Inferior parietal cortex (tissue), 1 donor: ENCODE data around the gene PCDH9.
"Not testable (repeated sequence)": the region's sequence is repeated elsewhere in the genome, so short reads cannot be mapped to it uniquely, and the experiment has no call there.

Source experiments
- DNase-seq: peaks from one replicate; pipeline ENCODE4 v3.0.0-alpha.2; 2016; ENCODE audit errors: extremely low spot score

The PCDH9 gene

DNA sequence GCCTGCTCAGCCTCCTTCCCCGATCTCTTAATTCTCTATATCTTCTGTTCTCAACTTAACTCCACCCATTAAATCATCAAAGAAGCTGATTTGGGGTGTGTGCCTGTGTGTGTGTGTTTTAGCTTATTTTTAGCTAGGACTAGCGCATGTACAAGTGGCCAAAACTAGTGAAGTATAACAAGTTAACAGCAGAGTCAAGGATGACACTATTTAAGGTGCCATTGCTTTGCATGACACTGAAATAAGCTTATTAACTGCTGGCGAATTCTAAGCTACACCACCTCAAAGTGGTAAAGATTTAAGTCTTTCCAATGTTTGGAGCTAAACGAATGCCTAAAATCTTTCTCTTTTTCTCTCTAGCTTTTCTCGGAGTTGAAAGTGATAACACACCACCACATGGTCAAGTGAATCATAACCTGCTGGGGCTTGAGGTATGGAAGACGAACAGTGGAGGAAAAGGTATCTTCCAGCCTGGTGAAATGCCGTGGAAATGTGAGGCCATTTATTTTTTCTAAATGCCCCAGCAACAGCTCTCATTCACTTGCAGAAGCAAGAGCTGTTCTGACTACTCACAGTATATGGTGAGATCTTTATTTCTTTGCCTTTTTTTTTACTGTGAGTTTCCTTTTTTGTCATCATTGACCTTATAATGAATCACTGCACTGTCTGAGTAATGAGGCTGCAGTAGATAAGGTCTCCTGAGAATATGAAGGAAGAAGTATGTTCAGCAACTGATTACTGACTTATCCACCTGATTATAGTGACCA lies 570.3 kb downstream of the PCDH9 start:
- DNase-seq, result peak; percentile 58

GRCh38 chr13:66659286-66659685 lies 570.9 kb downstream of the PCDH9 start:
- no peak for DNase-seq

DNA sequence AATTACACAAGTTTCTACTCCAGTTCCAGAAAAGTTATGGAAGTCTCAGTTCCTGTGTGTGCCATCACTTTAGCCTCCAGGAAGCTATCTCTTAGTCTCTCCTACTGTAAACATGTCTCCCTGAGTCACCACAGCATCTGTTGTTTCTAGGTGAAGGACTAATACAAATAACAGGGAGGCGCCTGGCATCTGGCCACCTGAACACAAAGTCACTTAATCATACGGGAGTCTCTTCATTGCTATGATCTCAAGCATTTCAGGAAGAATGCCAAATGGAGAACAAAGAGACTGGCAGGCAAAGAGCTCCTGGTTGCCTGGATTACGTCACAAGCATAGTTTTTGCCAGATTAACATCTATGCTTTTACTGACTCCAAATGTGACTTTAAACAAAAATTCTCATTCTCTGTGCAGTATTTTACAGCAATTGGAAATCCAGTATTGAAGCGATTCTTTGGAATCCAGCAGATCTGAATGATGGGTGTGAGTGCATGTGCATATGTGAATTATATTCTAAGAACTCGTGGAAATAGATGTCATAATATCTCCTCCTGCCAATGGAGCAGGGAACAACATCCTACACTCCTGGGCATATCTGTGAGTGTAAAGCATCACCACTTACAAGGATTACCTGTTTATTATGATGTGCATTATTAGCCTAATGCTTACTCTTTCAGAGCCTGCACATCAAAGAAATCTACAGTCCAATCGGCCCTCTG lies 572.8 kb downstream of the PCDH9 start:
- DNase-seq, result peak; percentile 71

DNA sequence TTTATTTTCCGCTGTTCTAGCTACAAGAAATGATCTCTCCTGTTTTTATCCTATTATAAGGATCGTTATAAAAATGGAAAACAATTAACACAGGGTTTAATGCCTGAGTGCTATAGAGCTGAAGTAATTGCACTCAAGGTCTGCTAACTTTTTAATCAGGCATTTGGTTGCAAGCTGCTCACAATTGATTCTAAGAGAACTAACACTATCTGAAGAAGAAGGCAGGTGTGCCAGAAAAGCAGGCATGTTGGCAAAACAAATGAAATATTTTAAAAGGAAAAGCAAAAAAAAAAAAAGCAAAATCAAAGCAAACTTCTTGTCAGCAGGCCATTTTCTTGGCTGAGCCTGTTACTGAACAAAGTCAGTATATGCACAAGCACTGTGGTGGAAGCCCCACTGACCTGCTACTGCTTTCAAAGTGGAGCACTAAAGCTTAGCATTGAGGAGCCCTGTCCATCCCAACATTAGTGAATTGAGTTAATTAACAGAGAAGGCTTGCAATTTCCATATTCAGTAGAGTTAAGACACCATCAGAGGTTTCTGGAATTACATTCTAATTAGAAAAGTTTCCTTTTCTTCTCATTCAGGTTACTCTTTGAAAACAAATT lies 574.2 kb downstream of the PCDH9 start:
- no peak for DNase-seq

GRCh38 chr13:66644855-66645460 lies 585.2 kb downstream of the PCDH9 start:
- no peak for DNase-seq

- DNase-seq, result no peak
Measured at GRCh38 chr13:66640231-66640630, 589.9 kb downstream of the PCDH9 start.

GRCh38 chr13:66639044-66639443 lies 591.1 kb downstream of the PCDH9 start:
- DNase-seq, result no peak

DNA sequence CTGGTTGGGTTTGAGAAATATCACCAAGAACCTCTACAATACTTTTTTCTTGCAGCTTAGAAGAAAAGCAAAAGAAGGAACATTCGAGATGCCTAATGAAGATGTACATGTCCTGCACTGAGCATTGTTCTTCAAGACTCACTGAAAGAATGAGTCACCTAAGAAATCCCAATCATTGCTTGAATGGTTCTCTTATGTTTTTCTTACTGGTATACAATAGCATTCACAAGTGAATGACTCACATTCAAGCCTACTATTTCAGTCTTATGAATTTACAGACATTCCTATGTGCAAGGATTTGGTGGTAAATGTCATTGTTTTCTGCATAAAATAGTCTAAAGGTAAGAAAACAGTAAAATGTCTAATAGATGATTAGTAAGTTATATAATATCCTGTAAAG lies 594.6 kb downstream of the PCDH9 start:
- DNase-seq, result no peak

DNA sequence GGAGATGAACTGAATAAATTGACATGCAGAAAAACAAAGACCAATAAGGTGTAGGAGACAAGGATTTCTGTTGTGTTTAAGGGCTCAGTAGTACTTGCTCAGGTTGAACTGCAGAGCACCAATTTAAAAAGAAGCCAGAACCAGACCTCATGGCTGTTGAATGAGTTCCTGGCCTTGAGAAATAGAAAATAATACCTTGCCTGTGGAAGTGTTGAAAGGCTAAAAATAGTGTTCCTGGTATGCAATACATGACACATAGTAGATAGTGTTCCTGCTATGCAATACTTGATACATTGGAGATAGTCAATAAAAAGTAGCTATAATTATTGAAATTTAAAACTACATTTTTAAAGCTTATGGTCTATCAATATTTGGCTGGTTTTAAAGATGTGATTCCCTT lies 595.8 kb downstream of the PCDH9 start:
- no peak for DNase-seq

DNA sequence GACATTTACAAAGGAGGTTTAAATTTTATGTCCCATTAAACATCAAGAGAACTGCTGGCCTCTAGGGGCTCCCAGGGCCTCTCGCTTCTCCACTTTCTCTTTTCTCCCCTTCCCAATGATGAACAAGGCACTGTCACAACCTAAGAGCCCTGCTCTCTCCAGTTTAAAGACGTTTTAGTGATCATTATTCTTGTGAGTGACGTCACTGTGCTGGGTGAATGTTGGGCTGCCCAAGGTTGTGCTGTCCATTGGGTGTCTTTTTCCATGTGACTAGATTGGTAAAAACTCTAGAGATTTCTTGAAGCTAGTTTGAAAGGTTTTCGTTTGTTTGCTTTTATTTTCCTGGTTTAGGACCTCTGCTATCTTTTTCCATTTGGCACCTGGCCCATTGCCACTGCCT lies 602.6 kb downstream of the PCDH9 start:
- no peak for DNase-seq

DNA sequence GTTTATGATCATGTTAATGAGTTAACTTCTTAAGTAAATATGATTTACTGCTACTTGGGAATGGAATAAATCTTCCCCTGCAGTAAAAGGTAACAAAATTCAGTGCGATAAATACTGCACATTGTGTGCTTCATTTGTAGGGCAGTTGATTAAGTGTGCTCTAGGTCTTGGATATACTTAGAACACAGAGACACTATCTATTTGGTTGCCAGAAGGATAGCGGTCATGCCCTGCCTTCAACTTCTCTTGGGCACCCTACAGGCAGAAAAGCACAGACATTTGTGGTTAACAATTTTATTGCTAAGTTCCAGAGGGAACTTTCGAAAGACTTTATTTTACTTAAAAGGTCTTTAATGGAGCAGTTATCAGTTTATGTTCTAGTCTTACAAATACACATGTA lies 605.8 kb downstream of the PCDH9 start:
- no peak for DNase-seq

GRCh38 chr13:66623129-66623820 lies 606.9 kb downstream of the PCDH9 start:
- no peak for DNase-seq

- DNase-seq, result not testable (repeated sequence)
Measured at GRCh38 chr13:66621906-66622447, 608.2 kb downstream of the PCDH9 start.

DNA sequence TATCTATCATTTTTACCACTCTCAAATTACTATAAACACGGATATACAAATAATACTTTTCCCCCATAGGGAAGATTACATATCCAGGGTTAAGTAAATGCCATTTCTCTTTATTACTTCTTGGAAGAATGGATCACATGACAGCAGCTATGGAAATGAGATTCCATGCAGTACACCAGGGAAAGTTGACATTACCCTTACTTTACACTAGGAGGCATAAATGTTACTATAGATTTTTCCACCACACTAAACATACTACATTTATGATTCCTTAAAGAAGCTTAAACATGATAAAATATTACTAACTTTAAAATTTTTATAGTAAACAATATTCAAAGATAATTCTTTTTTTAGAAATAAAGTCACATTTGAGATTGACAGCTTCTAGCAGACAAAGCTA lies 611.4 kb downstream of the PCDH9 start:
- DNase-seq, result no peak

GRCh38 chr13:66617786-66618185 lies 612.4 kb downstream of the PCDH9 start:
- DNase-seq, result no peak

- no peak for DNase-seq
Measured at GRCh38 chr13:66612983-66613382, 617.2 kb downstream of the PCDH9 start.

- no peak for DNase-seq
Measured at GRCh38 chr13:66586489-66586888, 643.6 kb downstream of the PCDH9 start.

- no peak for DNase-seq
Measured at GRCh38 chr13:66585669-66586203, 644.4 kb downstream of the PCDH9 start.

- DNase-seq, result no peak
Measured at GRCh38 chr13:66581675-66582074, 648.5 kb downstream of the PCDH9 start.

DNA sequence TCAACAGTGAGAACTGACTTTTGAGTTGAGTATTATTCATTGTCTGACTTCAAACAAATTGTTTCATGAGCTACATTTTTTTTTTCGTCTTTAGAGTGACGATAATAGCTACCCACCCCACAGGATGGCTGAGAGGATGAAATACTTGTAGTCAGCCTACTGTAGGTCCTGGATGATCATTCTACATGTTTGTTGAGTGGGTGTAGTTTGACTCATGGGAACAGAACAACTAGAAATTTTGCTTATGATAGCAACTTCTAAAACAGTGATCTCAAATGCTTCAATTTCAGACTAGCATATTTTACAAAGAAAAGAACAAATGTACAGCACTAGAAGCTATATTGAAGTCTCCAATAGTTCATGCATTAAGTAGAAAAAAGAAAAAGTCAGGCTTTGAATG lies 651.8 kb downstream of the PCDH9 start:
- no peak for DNase-seq

DNA sequence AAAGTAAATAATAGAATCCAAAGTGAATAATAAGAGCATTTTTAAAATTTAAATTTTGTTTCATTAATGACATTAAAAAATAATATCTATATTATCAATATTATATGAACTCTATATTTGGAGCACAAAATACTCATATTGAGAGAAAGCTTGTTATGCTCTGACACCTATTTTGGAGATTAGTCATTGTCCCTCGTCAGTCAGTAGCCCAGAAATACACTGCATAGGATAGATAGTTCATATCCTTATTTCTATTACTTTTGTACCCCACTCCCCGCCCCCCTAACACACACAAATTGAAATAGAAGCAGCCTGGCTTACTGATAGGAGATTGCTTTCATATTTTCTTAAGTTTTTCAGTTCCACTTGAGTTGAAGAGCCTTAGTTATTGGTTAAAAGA lies 652.8 kb downstream of the PCDH9 start:
- DNase-seq, result no peak
